H1 (cell line): ENCODE data around the gene RYR3. TPM values are rescaled to one million over a fixed set of nuclear protein-coding genes. Genes with fewer than 3 reads are reported as not detected.

Experiments
- CTCF ChIA-PET: fragments of 300-600 bp; sonication (Branson Sonifier 250); formaldehyde crosslinking; loops from one replicate; lab custom pipeline; 2021; ENCODE audit not compliant: partially characterized antibody; lab: Charles Lee
- POLR2A ChIA-PET: fragments of 300-600 bp; sonication (Branson Sonifier 250); formaldehyde crosslinking; loops from one replicate; lab custom pipeline; 2021; ENCODE audit warnings: inconsistent platforms; ENCODE audit not compliant: partially characterized antibody; lab: Charles Lee
- DNase-seq, 2 experiments: peaks; one replicate each; pipeline versions ENCODE4 v3.0.0 to v3.0.0-alpha.2; 2010 to 2022; ENCODE audit warnings: low spot score in 2 of 2, low read depth in 1 of 2, mixed read lengths in 1 of 2
- FAIRE-seq: peaks from 2 replicates; lab custom pipeline; 2011; peaks lifted over from hg19 to GRCh38; lab: Jason Lieb, UNC
- H2AFZ ChIP-seq: 2 replicates; pipeline ENCODE4 v1.8.1; 2012; ENCODE audit warnings: low read length, inconsistent platforms
- H2AK5ac ChIP-seq: 2 replicates; pipeline ENCODE4 v1.6.1; 2013; ENCODE audit warnings: low read depth, low read length
- H2BK120ac ChIP-seq: replicated peaks from 2 replicates; pipeline ENCODE3; 2013; ENCODE audit warnings: low read depth, low read length, inconsistent platforms
- H2BK12ac ChIP-seq: 2 replicates; pipeline ENCODE4 v1.6.1; 2013; ENCODE audit warnings: low read depth, low read length
- H2BK15ac ChIP-seq: 2 replicates; pipeline ENCODE4 v1.6.1; 2013; ENCODE audit warnings: low read length
- H2BK20ac ChIP-seq: 2 replicates; pipeline ENCODE4 v1.6.1; 2013; ENCODE audit warnings: low read length
- H2BK5ac ChIP-seq: 2 replicates; pipeline ENCODE4 v1.6.1; 2013; ENCODE audit warnings: low read depth, low read length
- H3K14ac ChIP-seq: 2 replicates; pipeline ENCODE4 v1.6.1; 2013; ENCODE audit warnings: inconsistent platforms; ENCODE audit not compliant: insufficient read length
- H3K18ac ChIP-seq: 2 replicates; pipeline ENCODE4 v1.6.1; 2013; ENCODE audit warnings: low read length; ENCODE audit errors: extremely low read depth
- H3K23ac ChIP-seq: 2 replicates; pipeline ENCODE4 v1.6.1; 2013; ENCODE audit warnings: inconsistent platforms; ENCODE audit not compliant: insufficient read length
- H3K23me2 ChIP-seq: 2 replicates; pipeline ENCODE4 v1.6.1; 2013; ENCODE audit warnings: low read depth, low read length
- H3K27ac ChIP-seq: 2 replicates; pipeline ENCODE4 v1.6.1; 2011; ENCODE audit warnings: low read depth, low read length, inconsistent platforms
- H3K27me3 ChIP-seq, 4 experiments: replicated peaks in 1 of 4; 1 replicate in 1 of 4; 2 replicates in 3 of 4; pipeline versions ENCODE4 v1.6.1 to v1.8.1; 2011 to 2013; ENCODE audit warnings: low read length in 3 of 4, mild to moderate bottlenecking in 3 of 4, inconsistent platforms in 2 of 4, mixed read lengths in 2 of 4, moderate library complexity in 1 of 4; ENCODE audit not compliant: control insufficient read depth in 3 of 4, insufficient read depth in 3 of 4; ENCODE audit errors: extremely low read depth in 1 of 4
- H3K36me3 ChIP-seq, 4 experiments: 2 replicates each; pipeline versions ENCODE4 v1.6.1 to v1.8.1; 2011 to 2013; ENCODE audit warnings: mild to moderate bottlenecking in 4 of 4, low read length in 3 of 4, moderate library complexity in 2 of 4, control low read depth in 1 of 4, inconsistent platforms in 1 of 4; ENCODE audit not compliant: insufficient read depth in 4 of 4, control insufficient read depth in 2 of 4
- H3K4ac ChIP-seq: replicated peaks from 2 replicates; pipeline ENCODE3; 2013; ENCODE audit warnings: low read length, low read depth, mixed read lengths, inconsistent platforms; ENCODE audit not compliant: insufficient read length
- H3K4me1 ChIP-seq, 4 experiments: replicated peaks in 1 of 4; 1 replicate in 1 of 4; 2 replicates in 3 of 4; pipeline versions ENCODE4 v1.6.1 to v1.8.1; 2011 to 2013; ENCODE audit warnings: low read length in 3 of 4, inconsistent platforms in 2 of 4, mixed read lengths in 1 of 4; ENCODE audit not compliant: insufficient read depth in 4 of 4, control insufficient read depth in 3 of 4
- H3K4me2 ChIP-seq, 2 experiments: 2 replicates each; pipeline versions ENCODE4 v1.6.1 to v1.8.1; 2011 to 2013; ENCODE audit warnings: low read depth in 2 of 2, low read length in 2 of 2, control low read depth in 1 of 2, inconsistent platforms in 1 of 2, mild to moderate bottlenecking in 1 of 2; ENCODE audit not compliant: insufficient read depth in 1 of 2
- H3K4me3 ChIP-seq, 4 experiments: fragments of 200-600, 300-600 bp in 1 of 4; sonication (generic), shearing (Covaris generic), sonication (Bioruptor Twin) in 1 of 4; 2 replicates each; pipeline versions ENCODE4 v1.5.1 to v1.8.1; 2011 to 2016; ENCODE audit warnings: low read length in 4 of 4, low read depth in 3 of 4, control low read depth in 2 of 4, inconsistent platforms in 2 of 4, mild to moderate bottlenecking in 2 of 4, mixed read lengths in 1 of 4, moderate library complexity in 1 of 4; ENCODE audit not compliant: insufficient read depth in 2 of 4; ENCODE audit errors: extremely low read depth in 1 of 4
- H3K56ac ChIP-seq: replicated peaks from 2 replicates; pipeline ENCODE3; 2013; ENCODE audit warnings: low read depth, mild to moderate bottlenecking, mixed read lengths, low read length, inconsistent platforms; ENCODE audit not compliant: insufficient read length
- H3K79me1 ChIP-seq: 2 replicates; pipeline ENCODE4 v1.6.1; 2013; ENCODE audit warnings: low read depth, low read length, control low read depth
- H3K79me2 ChIP-seq, 2 experiments: 2 replicates each; pipeline versions ENCODE4 v1.6.1 to v1.8.1; 2012 to 2013; ENCODE audit warnings: low read length in 2 of 2, mild to moderate bottlenecking in 2 of 2, inconsistent platforms in 1 of 2; ENCODE audit not compliant: insufficient read depth in 2 of 2, control insufficient read depth in 1 of 2
- H3K9ac ChIP-seq, 4 experiments: replicated peaks in 1 of 4; 1 replicate in 1 of 4; 2 replicates in 3 of 4; pipeline versions ENCODE4 v1.6.1 to v1.8.1; 2011 to 2013; ENCODE audit warnings: low read depth in 3 of 4, low read length in 3 of 4, control low read depth in 2 of 4, mild to moderate bottlenecking in 2 of 4, moderate library complexity in 2 of 4, inconsistent platforms in 1 of 4; ENCODE audit errors: extremely low read depth in 1 of 4
- H3K9me3 ChIP-seq, 2 experiments: 2 replicates each; pipeline versions ENCODE4 v1.6.1 to v1.8.1; 2012 to 2013; ENCODE audit warnings: mild to moderate bottlenecking in 2 of 2, moderate library complexity in 2 of 2, control low read depth in 1 of 2, inconsistent platforms in 1 of 2, low read depth in 1 of 2, low read length in 1 of 2, mixed read lengths in 1 of 2; ENCODE audit not compliant: insufficient read depth in 2 of 2
- H4K20me1 ChIP-seq, 2 experiments: replicated peaks in 1 of 2; 2 replicates each; pipeline versions ENCODE3 to v1.8.1; 2011 to 2013; ENCODE audit warnings: inconsistent platforms in 2 of 2, low read length in 2 of 2, mild to moderate bottlenecking in 1 of 2; ENCODE audit not compliant: insufficient read depth in 2 of 2, control insufficient read depth in 1 of 2
- H4K5ac ChIP-seq: 2 replicates; pipeline ENCODE4 v1.6.1; 2013; ENCODE audit warnings: low read length, low read depth, mixed read lengths, inconsistent platforms; ENCODE audit not compliant: insufficient read length
- H4K8ac ChIP-seq: 2 replicates; pipeline ENCODE4 v1.8.0; 2013; ENCODE audit warnings: mild to moderate bottlenecking, moderate library complexity, low read length, inconsistent platforms; ENCODE audit not compliant: insufficient read depth; ENCODE audit errors: extremely low read depth
- H4K91ac ChIP-seq: replicated peaks from 2 replicates; pipeline ENCODE3; 2013; ENCODE audit warnings: low read length, mixed read lengths, inconsistent platforms; ENCODE audit not compliant: insufficient read length
- BCL11A ChIP-seq, 2 experiments: IDR thresholded peaks; one replicate each; pipeline ENCODE4 v1.6.1; 2011; ENCODE audit warnings: low read depth in 2 of 2, low read length in 2 of 2, mild to moderate bottlenecking in 2 of 2
- CHD2 ChIP-seq: IDR thresholded peaks from 2 replicates; pipeline ENCODE4 v1.6.1; 2012; ENCODE audit warnings: low read length, improper control_type of control experiment
- E2F6 ChIP-seq: IDR thresholded peaks from 2 replicates; pipeline ENCODE4 v1.6.1; 2012; ENCODE audit warnings: inconsistent platforms
- EZH2 ChIP-seq: fragments of 200-600 bp; sonication (generic); IDR thresholded peaks from 2 replicates; pipeline ENCODE4 v1.7.1; 2012; ENCODE audit warnings: low read depth, mild to moderate bottlenecking, moderate library complexity, low read length, inconsistent platforms; ENCODE audit not compliant: severe bottlenecking
- FOSL1 ChIP-seq: IDR thresholded peaks from 2 replicates; pipeline ENCODE4 v1.6.1; 2011; ENCODE audit warnings: mild to moderate bottlenecking, low read depth, low read length, moderate library complexity; ENCODE audit not compliant: insufficient read depth
- GABPA ChIP-seq: IDR thresholded peaks from 2 replicates; pipeline ENCODE4 v1.6.1; 2011; ENCODE audit warnings: mild to moderate bottlenecking, low read length, moderate library complexity, borderline replicate concordance; ENCODE audit not compliant: insufficient read depth
- NANOG ChIP-seq: IDR thresholded peaks from 2 replicates; pipeline ENCODE4 v1.6.1; 2011; ENCODE audit warnings: low read length, low read depth, mild to moderate bottlenecking, inconsistent platforms; ENCODE audit not compliant: insufficient read depth, poor library complexity, severe bottlenecking
- PHF8 ChIP-seq: fragments of 200-600 bp; sonication (generic); conservative IDR thresholded peaks from 2 replicates; pipeline ENCODE4 v1.7.1; 2012; ENCODE audit warnings: low read depth, mild to moderate bottlenecking, inconsistent platforms, low read length, moderate library complexity
- TBP ChIP-seq: IDR thresholded peaks from 2 replicates; pipeline ENCODE4 v1.6.1; 2011; ENCODE audit warnings: low read depth, low read length, improper control_type of control experiment
- USF2 ChIP-seq: IDR thresholded peaks from 2 replicates; pipeline ENCODE4 v1.6.1; 2011; ENCODE audit warnings: low read length, improper control_type of control experiment
- WGBS, 2 experiments: shearing (Covaris generic) in 1 of 2; methylation state at CpG; one replicate each; pipeline versions ENCODE4 v1.1.6 to v1.1.7; 2013 to 2015; ENCODE audit warnings: low lambda C conversion rate in 2 of 2, mixed read lengths in 2 of 2, inconsistent platforms in 1 of 2, low coverage in 1 of 2, missing lambda C conversion rate in 1 of 2; ENCODE audit not compliant: insufficient replicate concordance in 2 of 2, insufficient coverage in 1 of 2, insufficient read length in 1 of 2; ENCODE audit errors: extremely low coverage in 1 of 2, missing lambda C conversion rate in 1 of 2; 5-methylcytosine and 5-hydroxymethylcytosine counted together
- polyA plus RNA-seq, 7 experiments: library from polyadenylated mRNA; depleted of rRNA in 3 of 7; stranded (reverse) in 5 of 7; unstranded in 2 of 7; fragments of >200 nt in 5 of 7; fragments of 200-250 nt in 2 of 7; gene quantifications; 1 replicate in 5 of 7; 2 replicates in 1 of 7; 4 replicates in 1 of 7; pipeline versions ENCODE4 v1.2.1 to v1.2.3, GENCODE V29; 2011 to 2013; ENCODE audit warnings: missing spikeins in 2 of 7, mixed read lengths in 2 of 7
- total RNA-seq: library from RNA; stranded (reverse); fragmentation: NEBNext Ultra II Directional; extraction: Animal tissue kit (Norgen Biotek cat#: 25700); gene quantifications from 2 replicates; pipeline ENCODE4 v1.2.1, GENCODE V29; 2021

Gene RYR3
- total and polyA plus RNA-seq, 2 of the 8 experiments (the other 6 are each of a cell fraction or from before 2014, with no cell fraction given) = 0.33 to 3.4 TPM

GRCh38 chr15:33831646-33832045 lies 520.9 kb downstream of the RYR3 start:
- no peak overlapping the region for H3K14ac ChIP-seq
- H3K23ac ChIP-seq = no peak overlapping the region
- no peak overlapping the region for H2AK5ac ChIP-seq
- H3K27me3 ChIP-seq = no peaks in the 10 kb centered on the region
- H2BK5ac ChIP-seq = no peak overlapping the region
- no peak for FAIRE-seq
- no peak overlapping the region for H2BK20ac ChIP-seq
- H3K23me2 ChIP-seq = no peaks in the 10 kb centered on the region
- TF ChIP-seq EZH2 (no peak), PHF8 (no peak), BCL11A (IDR thresholded peaks at IDR 0.05; ENCODE audit: low read depth in 2 of 2, low read length in 2 of 2) (no peak), FOSL1 (no peak), CHD2 (no peak), TBP (no peak), E2F6 (no peak), USF2 (no peak), GABPA (no peak), NANOG (no peak)
- H3K56ac ChIP-seq = no peak overlapping the region
- no peak overlapping the region for H3K4ac ChIP-seq
- no peak overlapping the region for H2BK15ac ChIP-seq
- ChIA-PET POLR2A (no interaction called here), CTCF (no interaction called here)
- no peak overlapping the region for H2BK120ac ChIP-seq
- H3K4me1 ChIP-seq = peaks cover 3 to 11% (median 9%) of the 10 kb centered on the region in 4 experiments
- H3K79me2 ChIP-seq = no peaks in the 10 kb centered on the region
- no peak overlapping the region for H4K5ac ChIP-seq
- no peaks in the 10 kb centered on the region for H3K79me1 ChIP-seq
- no peak overlapping the region for H3K27ac ChIP-seq
- no peak overlapping the region for H4K8ac ChIP-seq
- no peak for DNase-seq
- H4K91ac ChIP-seq = no peak overlapping the region
- WGBS, 2 experiments = 93% methylated on average over 7 of the region's 7 CpGs; no CpG with 5 or more reads in 1 of the 2 experiments
- no peak overlapping the region for H2BK12ac ChIP-seq
- H4K20me1 ChIP-seq = no peaks in the 10 kb centered on the region
- no peak overlapping the region for H3K9ac ChIP-seq
- H3K9me3 ChIP-seq = no peaks in the 10 kb centered on the region
- H3K4me2 ChIP-seq = no peak overlapping the region
- H3K4me3 ChIP-seq = no peak overlapping the region
- H3K18ac ChIP-seq = no peak overlapping the region
- no peaks in the 10 kb centered on the region for H3K36me3 ChIP-seq
- no peak overlapping the region for H2AFZ ChIP-seq
